ENCODE data around the gene ADCY2.

- TF ChIP-seq CTCF (IDR thresholded peaks at IDR 0.05), result no peak
- TF ChIP-seq EP300 (IDR thresholded peaks at IDR 0.05), result no peak
- no peak for TF ChIP-seq POLR2A (IDR thresholded peaks at IDR 0.05)
Observed at GRCh38 chr5:7852988-7853387, 457.1 kb downstream of the ADCY2 start.

Measured in stomach (tissue), 4 donors.